Lung (tissue), 12 donors: ENCODE results near the gene PROM2. TPM values are rescaled to one million over a fixed set of nuclear protein-coding genes. Genes with fewer than 3 reads are reported as not detected.

Source experiments
- ATAC-seq: fragments of 200-7000 bp; cut with Tn5 transposase; one replicate; pipeline ENCODE4 v1.9.1; 2020; ENCODE audit warnings: moderate number of reproducible peaks; ENCODE audit not compliant: insufficient read depth, low FRiP score
- DNase-seq, 3 donors: peaks; one replicate each; pipeline ENCODE4 v3.0.0-alpha.2; 2013 to 2017
- H3K27ac ChIP-seq, 2 donors: one replicate each; pipeline ENCODE4 v1.5.1; 2013; ENCODE audit warnings: mild to moderate bottlenecking in 2 of 2, moderate library complexity in 2 of 2, control low read depth in 1 of 2, inconsistent platforms in 1 of 2, low read depth in 1 of 2, low read length in 1 of 2
- H3K27me3 ChIP-seq, 3 donors: one replicate each; pipeline ENCODE4 v1.5.1; 2013; ENCODE audit warnings: low read length in 2 of 3; ENCODE audit not compliant: control insufficient read depth in 3 of 3, insufficient read depth in 3 of 3
- H3K36me3 ChIP-seq, 4 donors: one replicate each; pipeline ENCODE4 v1.5.1; 2013; ENCODE audit warnings: low read length in 4 of 4, mild to moderate bottlenecking in 1 of 4, moderate library complexity in 1 of 4; ENCODE audit not compliant: control insufficient read depth in 4 of 4, insufficient read depth in 4 of 4
- H3K4me1 ChIP-seq, 5 donors: one replicate each; pipeline ENCODE4 v1.5.1; 2013; ENCODE audit warnings: low read length in 5 of 5, mild to moderate bottlenecking in 2 of 5, moderate library complexity in 1 of 5; ENCODE audit not compliant: control insufficient read depth in 5 of 5, insufficient read depth in 5 of 5
- H3K4me3 ChIP-seq: one replicate; pipeline ENCODE4 v1.5.1; 2013; ENCODE audit warnings: mild to moderate bottlenecking, control low read depth, moderate library complexity
- H3K9ac ChIP-seq, 2 donors: one replicate each; pipeline ENCODE4 v1.5.1; 2013; ENCODE audit warnings: low read length in 2 of 2, control low read depth in 1 of 2; ENCODE audit not compliant: insufficient read depth in 1 of 2
- H3K9me3 ChIP-seq, 4 donors: one replicate each; pipeline ENCODE4 v1.5.1; 2013; ENCODE audit warnings: low read length in 3 of 4, mild to moderate bottlenecking in 1 of 4, moderate library complexity in 1 of 4; ENCODE audit not compliant: control insufficient read depth in 4 of 4, insufficient read depth in 3 of 4
- WGBS, 2 donors: extraction: QIAGEN DNeasy Blood & Tissue Kit; methylation state at CpG; one replicate each; pipeline ENCODE4 v1.1.7; 2013; 5-methylcytosine and 5-hydroxymethylcytosine counted together
- polyA plus RNA-seq, 2 donors: library from polyadenylated mRNA; stranded (reverse); fragments of 200-250 nt; gene quantifications; one replicate each; pipeline ENCODE4 v1.2.1, GENCODE V29; 2013
- total RNA-seq, 2 donors: library from RNA; depleted of rRNA in 1 of 2; stranded (reverse); fragments of >200 nt in 1 of 2; gene quantifications; one replicate each; pipeline ENCODE4 v1.2.1, GENCODE V29; 2014 to 2021
- TF ChIP-seq, protein P1 (sequence below): IDR thresholded peaks from 2 replicates; pipeline ENCODE4 v1.5.1; 2012; ENCODE audit warnings: mild to moderate bottlenecking; ENCODE audit errors: control extremely low read depth, extremely low read depth
- donor health status: control.
- donor health status: control.
- donor health status: Bipolar disorder and iron deficiency.
- donor health status: healthy.
- donor health status: DM: yes; HTN: yes; CAD: no.

The PROM2 gene
- total and polyA plus RNA-seq, 4 donors: 4.1 to 11.5 (median 5.2) TPM

GRCh38 chr2:95318431-95319220 lies 44.4 kb downstream of the PROM2 start:
- DNase-seq (no peak), ATAC-seq (no peak)
- Histone ChIP-seq H3K9ac (no peak overlapping the region), H3K4me1 (no peaks in the 10 kb centered on the region), H3K9me3 (no peaks in the 10 kb centered on the region), H3K4me3 (no peak overlapping the region), H3K27ac (no peak overlapping the region), H3K27me3 (no peaks in the 10 kb centered on the region), H3K36me3 (no peaks in the 10 kb centered on the region)
- TF ChIP-seq, protein P1, sequence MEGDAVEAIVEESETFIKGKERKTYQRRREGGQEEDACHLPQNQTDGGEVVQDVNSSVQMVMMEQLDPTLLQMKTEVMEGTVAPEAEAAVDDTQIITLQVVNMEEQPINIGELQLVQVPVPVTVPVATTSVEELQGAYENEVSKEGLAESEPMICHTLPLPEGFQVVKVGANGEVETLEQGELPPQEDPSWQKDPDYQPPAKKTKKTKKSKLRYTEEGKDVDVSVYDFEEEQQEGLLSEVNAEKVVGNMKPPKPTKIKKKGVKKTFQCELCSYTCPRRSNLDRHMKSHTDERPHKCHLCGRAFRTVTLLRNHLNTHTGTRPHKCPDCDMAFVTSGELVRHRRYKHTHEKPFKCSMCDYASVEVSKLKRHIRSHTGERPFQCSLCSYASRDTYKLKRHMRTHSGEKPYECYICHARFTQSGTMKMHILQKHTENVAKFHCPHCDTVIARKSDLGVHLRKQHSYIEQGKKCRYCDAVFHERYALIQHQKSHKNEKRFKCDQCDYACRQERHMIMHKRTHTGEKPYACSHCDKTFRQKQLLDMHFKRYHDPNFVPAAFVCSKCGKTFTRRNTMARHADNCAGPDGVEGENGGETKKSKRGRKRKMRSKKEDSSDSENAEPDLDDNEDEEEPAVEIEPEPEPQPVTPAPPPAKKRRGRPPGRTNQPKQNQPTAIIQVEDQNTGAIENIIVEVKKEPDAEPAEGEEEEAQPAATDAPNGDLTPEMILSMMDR: no peak
- WGBS, 2 donors: 80 to 83% methylated on average over 13 of the region's 13 CpGs

GRCh38 chr2:95319481-95320343 lies 45.5 kb downstream of the PROM2 start:
- ATAC-seq (no peak), DNase-seq (no peak)
- Histone ChIP-seq H3K27me3 (no peaks in the 10 kb centered on the region), H3K9ac (no peak overlapping the region), H3K4me1 (no peaks in the 10 kb centered on the region), H3K4me3 (no peak overlapping the region), H3K27ac (no peak overlapping the region), H3K9me3 (no peaks in the 10 kb centered on the region), H3K36me3 (no peaks in the 10 kb centered on the region)
- WGBS, 2 donors: 83 to 88% methylated on average over 23 of the region's 23 CpGs
- TF ChIP-seq, protein P1: no peak

GRCh38 chr2:95320344-95320712 lies 46.1 kb downstream of the PROM2 start:
- Histone ChIP-seq H3K4me1 (no peaks in the 10 kb centered on the region), H3K9me3 (no peaks in the 10 kb centered on the region), H3K27me3 (no peaks in the 10 kb centered on the region), H3K9ac (no peak overlapping the region), H3K4me3 (no peak overlapping the region), H3K27ac (no peak overlapping the region), H3K36me3 (no peaks in the 10 kb centered on the region)
- 73 to 87% methylated on average over 11 of the region's 11 CpGs for WGBS, 2 donors
- ATAC-seq: no peak
- TF ChIP-seq, protein P1: no peak
- DNase-seq: no peak
